Measurements from ENCODE around the gene LRP1.

DNA sequence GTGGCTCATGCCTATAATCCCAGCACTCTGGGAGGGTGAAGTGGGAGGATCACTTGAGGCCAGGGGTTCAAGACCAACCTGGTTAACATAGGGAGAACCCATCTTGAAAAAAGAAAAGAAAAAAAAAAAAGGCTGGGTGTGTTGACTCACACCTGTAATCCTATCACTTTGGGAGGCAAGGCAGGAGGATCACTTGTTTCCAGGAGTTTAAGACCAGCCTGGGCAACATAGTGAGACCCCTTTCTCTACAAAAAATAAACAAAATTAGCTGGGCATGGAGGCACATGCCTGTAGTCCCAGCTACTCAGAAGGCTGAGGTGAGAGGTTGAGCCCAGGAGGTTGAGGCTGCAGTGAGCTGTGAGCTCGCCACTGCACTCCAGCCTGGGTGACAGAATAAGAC lies 42.1 kb downstream of the LRP1 start:
- TF ChIP-seq, protein P1, sequence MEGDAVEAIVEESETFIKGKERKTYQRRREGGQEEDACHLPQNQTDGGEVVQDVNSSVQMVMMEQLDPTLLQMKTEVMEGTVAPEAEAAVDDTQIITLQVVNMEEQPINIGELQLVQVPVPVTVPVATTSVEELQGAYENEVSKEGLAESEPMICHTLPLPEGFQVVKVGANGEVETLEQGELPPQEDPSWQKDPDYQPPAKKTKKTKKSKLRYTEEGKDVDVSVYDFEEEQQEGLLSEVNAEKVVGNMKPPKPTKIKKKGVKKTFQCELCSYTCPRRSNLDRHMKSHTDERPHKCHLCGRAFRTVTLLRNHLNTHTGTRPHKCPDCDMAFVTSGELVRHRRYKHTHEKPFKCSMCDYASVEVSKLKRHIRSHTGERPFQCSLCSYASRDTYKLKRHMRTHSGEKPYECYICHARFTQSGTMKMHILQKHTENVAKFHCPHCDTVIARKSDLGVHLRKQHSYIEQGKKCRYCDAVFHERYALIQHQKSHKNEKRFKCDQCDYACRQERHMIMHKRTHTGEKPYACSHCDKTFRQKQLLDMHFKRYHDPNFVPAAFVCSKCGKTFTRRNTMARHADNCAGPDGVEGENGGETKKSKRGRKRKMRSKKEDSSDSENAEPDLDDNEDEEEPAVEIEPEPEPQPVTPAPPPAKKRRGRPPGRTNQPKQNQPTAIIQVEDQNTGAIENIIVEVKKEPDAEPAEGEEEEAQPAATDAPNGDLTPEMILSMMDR (optimal IDR thresholded peaks at IDR 0.05 in 1 of 3, IDR thresholded peaks at IDR 0.05 in 1 of 3, conservative IDR thresholded peaks at IDR 0.05 in 1 of 3; ENCODE audit: extremely low read depth in 1 of 3, insufficient read depth in 2 of 3, low read length in 3 of 3), result no peak
- no peak for TF ChIP-seq EZH2 (IDR thresholded peaks at IDR 0.05; ENCODE audit: low read length)
